IMR-90 (cell line): Measurements from ENCODE around the gene TXNRD1. TPM values are rescaled to one million over a fixed set of nuclear protein-coding genes. Genes with fewer than 3 reads are reported as not detected.

Source experiments
- ATAC-seq: fragments of 200-7000 bp; cut with Tn5 transposase; 2 replicates; pipeline ENCODE4 v1.9.1; 2020; ENCODE audit warnings: low read depth, mild to moderate bottlenecking, moderate library complexity
- BruUV-seq: library from RNA; stranded (reverse); fragments of 400-500 nt; replicated peaks from 2 replicates; lab custom pipeline; 2021; lab: Mats Ljungman, UMichigan
- CTCF ChIA-PET: fragments of 300-600 bp; formaldehyde crosslinking; extraction: SDS; loops from one replicate; lab custom pipeline; 2021; ENCODE audit warnings: antibody characterized with exemption; lab: Yijun Ruan, JAX
- POLR2A ChIA-PET: fragments of 300-600 bp; sonication (Branson Sonifier 250); formaldehyde crosslinking; loops from one replicate; lab custom pipeline; 2022; ENCODE audit warnings: antibody characterized with exemption; ENCODE audit not compliant: unreplicated experiment; lab: Charles Lee
- DNase-seq: peaks from one replicate; pipeline ENCODE4 v3.0.0; 2013
- H2AFZ ChIP-seq: replicated peaks from 2 replicates; pipeline ENCODE3; 2013; ENCODE audit warnings: low read length, mild to moderate bottlenecking; ENCODE audit not compliant: poor library complexity
- H2AK5ac ChIP-seq: 2 replicates; pipeline ENCODE4 v1.6.1; 2013; ENCODE audit warnings: low read depth, low read length, inconsistent platforms
- H2AK9ac ChIP-seq: replicated peaks from 2 replicates; pipeline ENCODE3; 2013; ENCODE audit warnings: mild to moderate bottlenecking, low read depth, low read length, moderate library complexity; ENCODE audit not compliant: poor library complexity
- H2BK120ac ChIP-seq: 2 replicates; pipeline ENCODE4 v1.6.1; 2013; ENCODE audit warnings: low read depth, low read length, inconsistent platforms
- H2BK15ac ChIP-seq: 3 replicates; pipeline ENCODE4 v1.6.1; 2013; ENCODE audit warnings: low read depth, low read length, inconsistent platforms
- H2BK20ac ChIP-seq: 2 replicates; pipeline ENCODE4 v1.6.1; 2013; ENCODE audit warnings: low read depth, mild to moderate bottlenecking, inconsistent platforms, low read length, moderate library complexity
- H2BK5ac ChIP-seq: 2 replicates; pipeline ENCODE4 v1.6.1; 2013; ENCODE audit warnings: mild to moderate bottlenecking, low read depth, low read length, inconsistent platforms; ENCODE audit not compliant: poor library complexity, severe bottlenecking
- H3K14ac ChIP-seq: replicated peaks from 2 replicates; pipeline ENCODE4 v1.6.1; 2013; ENCODE audit warnings: low read depth, low read length, inconsistent platforms
- H3K18ac ChIP-seq: 2 replicates; pipeline ENCODE4 v1.6.1; 2013; ENCODE audit warnings: low read depth, low read length, control low read depth
- H3K23ac ChIP-seq: 2 replicates; pipeline ENCODE4 v1.6.1; 2013; ENCODE audit warnings: low read depth, low read length, inconsistent platforms
- H3K27ac ChIP-seq: 2 replicates; pipeline ENCODE4 v1.5.1; 2013; ENCODE audit warnings: mild to moderate bottlenecking, control low read depth, low read length; ENCODE audit not compliant: insufficient read depth
- H3K27me3 ChIP-seq: 2 replicates; pipeline ENCODE4 v1.6.1; 2013; ENCODE audit warnings: low read length; ENCODE audit not compliant: control insufficient read depth, insufficient read depth
- H3K36me3 ChIP-seq: 2 replicates; pipeline ENCODE4 v1.6.1; 2013; ENCODE audit warnings: low read length, mixed read lengths; ENCODE audit not compliant: control insufficient read depth, insufficient read depth
- H3K4ac ChIP-seq: 2 replicates; pipeline ENCODE4 v1.6.1; 2013; ENCODE audit warnings: low read depth, low read length, inconsistent platforms
- H3K4me1 ChIP-seq: 2 replicates; pipeline ENCODE4 v1.6.1; 2013; ENCODE audit warnings: low read length, mixed read lengths; ENCODE audit not compliant: control insufficient read depth, insufficient read depth
- H3K4me2 ChIP-seq: 2 replicates; pipeline ENCODE4 v1.6.1; 2013; ENCODE audit warnings: low read depth, mild to moderate bottlenecking, control low read depth, low read length, moderate library complexity
- H3K4me3 ChIP-seq: 2 replicates; pipeline ENCODE4 v1.5.1; 2013; ENCODE audit warnings: low read depth, mild to moderate bottlenecking, control low read depth, low read length, moderate library complexity; ENCODE audit not compliant: insufficient read depth
- H3K56ac ChIP-seq: 2 replicates; pipeline ENCODE4 v1.6.1; 2013; ENCODE audit warnings: low read length, inconsistent platforms; ENCODE audit not compliant: insufficient read depth; ENCODE audit errors: extremely low read depth
- H3K79me1 ChIP-seq, 2 experiments: 2 replicates each; pipeline ENCODE4 v1.6.1; 2013; ENCODE audit warnings: low read length in 2 of 2, inconsistent platforms in 1 of 2, low read depth in 1 of 2
- H3K9ac ChIP-seq: 2 replicates; pipeline ENCODE4 v1.6.1; 2013; ENCODE audit warnings: low read depth, low read length, control low read depth
- H3K9me1 ChIP-seq: 2 replicates; pipeline ENCODE4 v1.6.1; 2013; ENCODE audit warnings: low read length, inconsistent platforms; ENCODE audit not compliant: insufficient read depth
- H3K9me3 ChIP-seq: 2 replicates; pipeline ENCODE4 v1.6.1; 2013; ENCODE audit warnings: low read length; ENCODE audit not compliant: control insufficient read depth, insufficient read depth
- H4K20me1 ChIP-seq: 2 replicates; pipeline ENCODE4 v1.6.1; 2013; ENCODE audit warnings: low read length, inconsistent platforms; ENCODE audit not compliant: insufficient read depth
- H4K5ac ChIP-seq: 2 replicates; pipeline ENCODE4 v1.6.1; 2013; ENCODE audit warnings: mild to moderate bottlenecking, low read depth, low read length, control low read depth
- H4K8ac ChIP-seq, 2 experiments: 2 replicates each; pipeline ENCODE4 v1.6.1; 2013; ENCODE audit warnings: low read depth in 2 of 2, low read length in 2 of 2, control low read depth in 1 of 2, inconsistent platforms in 1 of 2
- H4K91ac ChIP-seq: 2 replicates; pipeline ENCODE4 v1.6.1; 2013; ENCODE audit warnings: low read depth, low read length, inconsistent platforms; ENCODE audit not compliant: insufficient read depth
- BHLHE40 ChIP-seq: fragments of 150-350 bp; IDR thresholded peaks from 2 replicates; pipeline ENCODE4 v1.6.1; 2016; ENCODE audit warnings: mild to moderate bottlenecking, low read depth, low read length
- CEBPB ChIP-seq: IDR thresholded peaks from 2 replicates; pipeline ENCODE4 v1.6.1; 2012; ENCODE audit warnings: low read depth, low read length, improper control_type of control experiment
- CHD1 ChIP-seq: IDR thresholded peaks from 2 replicates; pipeline ENCODE4 v1.6.1; 2012; ENCODE audit warnings: low read depth, low read length, improper control_type of control experiment
- FOS ChIP-seq: fragments of 150-350 bp; IDR thresholded peaks from 2 replicates; pipeline ENCODE4 v1.6.1; 2016; ENCODE audit warnings: low read depth, low read length
- MAFK ChIP-seq: IDR thresholded peaks from 2 replicates; pipeline ENCODE4 v1.6.1; 2012; ENCODE audit warnings: low read depth, low read length, improper control_type of control experiment
- MAZ ChIP-seq: IDR thresholded peaks from 2 replicates; pipeline ENCODE4 v1.6.1; 2012; ENCODE audit warnings: low read depth, mild to moderate bottlenecking, low read length, improper control_type of control experiment, moderate library complexity, borderline replicate concordance
- MXI1 ChIP-seq: IDR thresholded peaks from 2 replicates; pipeline ENCODE4 v1.6.1; 2012; ENCODE audit warnings: low read depth, mild to moderate bottlenecking, low read length, moderate library complexity, borderline replicate concordance
- NFE2L2 ChIP-seq: fragments of 150-350 bp; IDR thresholded peaks from 2 replicates; pipeline ENCODE4 v1.6.1; 2016; ENCODE audit warnings: low read depth, mild to moderate bottlenecking, low read length
- POLR2A ChIP-seq: IDR thresholded peaks from 2 replicates; pipeline ENCODE4 v1.6.1; 2012; ENCODE audit warnings: mild to moderate bottlenecking, low read depth, low read length
- RAD21 ChIP-seq: IDR thresholded peaks from 2 replicates; pipeline ENCODE4 v1.6.1; 2012; ENCODE audit warnings: low read length, improper control_type of control experiment
- RCOR1 ChIP-seq: IDR thresholded peaks from 2 replicates; pipeline ENCODE4 v1.6.1; 2012; ENCODE audit warnings: mild to moderate bottlenecking, low read length, improper control_type of control experiment; ENCODE audit not compliant: insufficient replicate concordance
- RFX5 ChIP-seq: IDR thresholded peaks from 2 replicates; pipeline ENCODE4 v1.8.0; 2012; ENCODE audit warnings: low read depth, mild to moderate bottlenecking, low read length, moderate library complexity
- SMC3 ChIP-seq: fragments of 150-350 bp; IDR thresholded peaks from 2 replicates; pipeline ENCODE4 v1.6.1; 2016; ENCODE audit warnings: low read depth, mild to moderate bottlenecking, antibody characterized with exemption, low read length, moderate library complexity
- WGBS, 2 experiments: methylation state at CpG; one replicate each; pipeline versions ENCODE4 v1.1.5 to v1.1.7; 2013; ENCODE audit warnings: missing lambda C conversion rate in 2 of 2; ENCODE audit not compliant: insufficient read length in 1 of 2; ENCODE audit errors: extremely low coverage in 2 of 2; 5-methylcytosine and 5-hydroxymethylcytosine counted together
- dilution Hi-C: fragments of 300-500 bp; cut with HindIII; formaldehyde crosslinking; loops from one replicate; pipeline ENCODE4 v1.14.3; 2018; ENCODE audit warnings: low sequenced_read_pairs; ENCODE audit not compliant: unreplicated experiment
- in situ Hi-C: fragments of 300-500 bp; cut with MboI; formaldehyde crosslinking; loops from 3 replicates; pipeline ENCODE4 v1.14.3; 2019; ENCODE audit warnings: low sequenced_read_pairs, inconsistent platforms, mixed read lengths
- intact Hi-C: fragments of 100-400 bp; cut with micrococcal nuclease; formaldehyde crosslinking; loops from 2 replicates; pipeline ENCODE4 v1.10.0; 2022
- polyA plus RNA-seq, 3 experiments: library from polyadenylated mRNA; depleted of rRNA; stranded (reverse); fragments of >200 nt; gene quantifications; 2 replicates each; pipeline ENCODE4 v1.2.3, GENCODE V29; 2012; ENCODE audit warnings: low replicate concordance in 1 of 3
- total RNA-seq: library from RNA; depleted of rRNA; stranded (reverse); fragments of >200 nt; gene quantifications from 2 replicates; pipeline ENCODE4 v1.2.3, GENCODE V29; 2012
- TF ChIP-seq, protein P1 (sequence below): fragments of 150-350 bp; IDR thresholded peaks from 2 replicates; pipeline ENCODE4 v1.6.1; 2017; ENCODE audit warnings: mild to moderate bottlenecking, antibody characterized with exemption, low read length, low read depth
- TF ChIP-seq, protein P2 (sequence below): fragments of 150-350 bp; IDR thresholded peaks from 2 replicates; pipeline ENCODE4 v1.6.1; 2016; ENCODE audit warnings: low read depth, mild to moderate bottlenecking, low read length, moderate library complexity, borderline replicate concordance
- TF ChIP-seq, protein P3 (sequence below): conservative IDR thresholded peaks from 2 replicates; pipeline ENCODE4 v1.5.1; 2012; ENCODE audit warnings: mild to moderate bottlenecking, low read depth, low read length, improper control_type of control experiment

TXNRD1 gene
- total and polyA plus RNA-seq, 2 of the 4 experiments (the other 2 are of a cell fraction): 379 to 582 TPM

DNA sequence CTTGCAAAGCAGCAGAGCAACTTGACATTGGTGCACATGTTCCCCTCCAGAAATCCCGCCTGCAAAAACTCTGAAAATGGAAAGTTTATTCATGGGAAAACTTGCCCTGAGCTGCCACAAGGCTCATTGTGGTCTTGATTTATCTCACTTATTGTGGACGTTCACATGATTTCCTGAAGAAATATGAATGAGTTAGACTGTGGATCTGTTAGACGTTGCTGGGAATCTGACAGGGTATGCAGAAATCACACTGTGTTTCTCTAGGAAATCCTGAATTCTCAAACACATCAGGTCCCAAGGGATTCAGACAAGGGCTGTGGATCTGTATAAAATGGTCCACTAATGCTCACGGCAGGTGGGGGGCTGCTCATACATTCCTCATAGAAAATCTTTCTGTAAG, 160.2 kb downstream of the TXNRD1 start:
- intact Hi-C loops (no loop called here), in situ Hi-C loops (no loop called here), dilution Hi-C loops (no loop called here)
- Histone ChIP-seq H3K27me3 (no peaks in the 10 kb centered on the region), H2AK9ac (no peak overlapping the region), H2BK5ac (no peak overlapping the region), H4K5ac (no peak overlapping the region), H3K56ac (no peak overlapping the region), H3K36me3 (no peaks in the 10 kb centered on the region), H4K8ac (no peak overlapping the region), H3K4me2 (no peak overlapping the region), H3K9ac (no peak overlapping the region), H2BK120ac (no peak overlapping the region), H2BK15ac (no peak overlapping the region), H3K4me1 (peaks cover 15% of the 10 kb centered on the region), H4K20me1 (no peaks in the 10 kb centered on the region), H3K27ac (no peak overlapping the region), H3K9me3 (no peaks in the 10 kb centered on the region), H3K4ac (no peak overlapping the region), H3K9me1 (peaks cover 9% of the 10 kb centered on the region), H3K23ac (no peak overlapping the region), H3K79me1 (no peaks in the 10 kb centered on the region), H3K4me3 (no peak overlapping the region), H3K14ac (no peak overlapping the region), H4K91ac (no peak overlapping the region), H2AFZ (no peak overlapping the region), H2AK5ac (no peak overlapping the region), H2BK20ac (no peak overlapping the region), H3K18ac (no peak overlapping the region)
- CTCF ChIA-PET: no interaction called here
- WGBS, 2 experiments: no CpG with 5 or more reads among the region's 4 CpGs
- DNase-seq: no peak
- TF ChIP-seq MAZ (no peak), SMC3 (no peak), NFE2L2 (no peak), RCOR1 (no peak), RAD21 (no peak), MAFK (no peak), MXI1 (no peak), CEBPB (no peak), CHD1 (no peak), FOS (no peak), POLR2A (no peak), BHLHE40 (no peak), RFX5 (no peak)
- TF ChIP-seq, protein P1, sequence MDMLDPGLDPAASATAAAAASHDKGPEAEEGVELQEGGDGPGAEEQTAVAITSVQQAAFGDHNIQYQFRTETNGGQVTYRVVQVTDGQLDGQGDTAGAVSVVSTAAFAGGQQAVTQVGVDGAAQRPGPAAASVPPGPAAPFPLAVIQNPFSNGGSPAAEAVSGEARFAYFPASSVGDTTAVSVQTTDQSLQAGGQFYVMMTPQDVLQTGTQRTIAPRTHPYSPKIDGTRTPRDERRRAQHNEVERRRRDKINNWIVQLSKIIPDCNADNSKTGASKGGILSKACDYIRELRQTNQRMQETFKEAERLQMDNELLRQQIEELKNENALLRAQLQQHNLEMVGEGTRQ: no peak
- TF ChIP-seq, protein P2, sequence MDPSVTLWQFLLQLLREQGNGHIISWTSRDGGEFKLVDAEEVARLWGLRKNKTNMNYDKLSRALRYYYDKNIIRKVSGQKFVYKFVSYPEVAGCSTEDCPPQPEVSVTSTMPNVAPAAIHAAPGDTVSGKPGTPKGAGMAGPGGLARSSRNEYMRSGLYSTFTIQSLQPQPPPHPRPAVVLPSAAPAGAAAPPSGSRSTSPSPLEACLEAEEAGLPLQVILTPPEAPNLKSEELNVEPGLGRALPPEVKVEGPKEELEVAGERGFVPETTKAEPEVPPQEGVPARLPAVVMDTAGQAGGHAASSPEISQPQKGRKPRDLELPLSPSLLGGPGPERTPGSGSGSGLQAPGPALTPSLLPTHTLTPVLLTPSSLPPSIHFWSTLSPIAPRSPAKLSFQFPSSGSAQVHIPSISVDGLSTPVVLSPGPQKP: no peak
- TF ChIP-seq, protein P3, sequence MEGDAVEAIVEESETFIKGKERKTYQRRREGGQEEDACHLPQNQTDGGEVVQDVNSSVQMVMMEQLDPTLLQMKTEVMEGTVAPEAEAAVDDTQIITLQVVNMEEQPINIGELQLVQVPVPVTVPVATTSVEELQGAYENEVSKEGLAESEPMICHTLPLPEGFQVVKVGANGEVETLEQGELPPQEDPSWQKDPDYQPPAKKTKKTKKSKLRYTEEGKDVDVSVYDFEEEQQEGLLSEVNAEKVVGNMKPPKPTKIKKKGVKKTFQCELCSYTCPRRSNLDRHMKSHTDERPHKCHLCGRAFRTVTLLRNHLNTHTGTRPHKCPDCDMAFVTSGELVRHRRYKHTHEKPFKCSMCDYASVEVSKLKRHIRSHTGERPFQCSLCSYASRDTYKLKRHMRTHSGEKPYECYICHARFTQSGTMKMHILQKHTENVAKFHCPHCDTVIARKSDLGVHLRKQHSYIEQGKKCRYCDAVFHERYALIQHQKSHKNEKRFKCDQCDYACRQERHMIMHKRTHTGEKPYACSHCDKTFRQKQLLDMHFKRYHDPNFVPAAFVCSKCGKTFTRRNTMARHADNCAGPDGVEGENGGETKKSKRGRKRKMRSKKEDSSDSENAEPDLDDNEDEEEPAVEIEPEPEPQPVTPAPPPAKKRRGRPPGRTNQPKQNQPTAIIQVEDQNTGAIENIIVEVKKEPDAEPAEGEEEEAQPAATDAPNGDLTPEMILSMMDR: no peak
- BruUV-seq: no TSS peak
- POLR2A ChIA-PET: no interaction called here
- ATAC-seq: no peak
